ENCODE data around the gene BABAM2.

DNA sequence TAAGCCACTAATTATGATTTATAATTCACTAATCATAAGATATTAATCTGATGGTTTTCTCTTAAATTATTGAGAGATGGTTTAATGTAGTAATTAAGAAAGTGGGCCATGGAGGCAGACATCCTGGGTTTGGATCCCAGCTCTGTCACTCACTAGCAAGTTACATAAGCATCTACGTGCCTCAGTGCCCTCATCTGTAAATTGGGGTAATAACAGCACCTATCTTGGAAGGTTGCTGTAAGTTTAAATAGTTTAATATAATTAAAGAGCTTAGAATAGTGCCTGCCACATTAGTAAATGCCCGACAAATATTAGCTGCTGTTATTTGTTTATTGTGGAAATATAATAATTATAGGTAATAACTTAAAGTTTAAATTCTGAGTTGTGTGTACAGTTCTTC lies 30.9 kb downstream of the BABAM2 start:
- TF ChIP-seq POLR2A (IDR thresholded peaks at IDR 0.05) = no peak
- TF ChIP-seq, protein P1, sequence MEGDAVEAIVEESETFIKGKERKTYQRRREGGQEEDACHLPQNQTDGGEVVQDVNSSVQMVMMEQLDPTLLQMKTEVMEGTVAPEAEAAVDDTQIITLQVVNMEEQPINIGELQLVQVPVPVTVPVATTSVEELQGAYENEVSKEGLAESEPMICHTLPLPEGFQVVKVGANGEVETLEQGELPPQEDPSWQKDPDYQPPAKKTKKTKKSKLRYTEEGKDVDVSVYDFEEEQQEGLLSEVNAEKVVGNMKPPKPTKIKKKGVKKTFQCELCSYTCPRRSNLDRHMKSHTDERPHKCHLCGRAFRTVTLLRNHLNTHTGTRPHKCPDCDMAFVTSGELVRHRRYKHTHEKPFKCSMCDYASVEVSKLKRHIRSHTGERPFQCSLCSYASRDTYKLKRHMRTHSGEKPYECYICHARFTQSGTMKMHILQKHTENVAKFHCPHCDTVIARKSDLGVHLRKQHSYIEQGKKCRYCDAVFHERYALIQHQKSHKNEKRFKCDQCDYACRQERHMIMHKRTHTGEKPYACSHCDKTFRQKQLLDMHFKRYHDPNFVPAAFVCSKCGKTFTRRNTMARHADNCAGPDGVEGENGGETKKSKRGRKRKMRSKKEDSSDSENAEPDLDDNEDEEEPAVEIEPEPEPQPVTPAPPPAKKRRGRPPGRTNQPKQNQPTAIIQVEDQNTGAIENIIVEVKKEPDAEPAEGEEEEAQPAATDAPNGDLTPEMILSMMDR (IDR thresholded peaks at IDR 0.05) = no peak

Measured in heart left ventricle (tissue), 13 donors.